Muscle layer of duodenum (tissue), 2 donors: ENCODE data around the gene TESK2.

Experiments
- H3K27ac ChIP-seq: one replicate; pipeline ENCODE4 v1.7.0; 2013; ENCODE audit warnings: mild to moderate bottlenecking, low read length
- H3K27me3 ChIP-seq: one replicate; pipeline ENCODE4 v1.7.0; 2013; ENCODE audit warnings: low read depth, mild to moderate bottlenecking, control low read depth, low read length
- H3K36me3 ChIP-seq, 2 donors: one replicate each; pipeline ENCODE4 v1.7.0; 2013; ENCODE audit warnings: low read length in 2 of 2, control low read depth in 1 of 2, mild to moderate bottlenecking in 1 of 2; ENCODE audit not compliant: insufficient read depth in 2 of 2, control insufficient read depth in 1 of 2
- H3K4me1 ChIP-seq, 2 donors: one replicate each; pipeline ENCODE4 v1.7.0; 2013; ENCODE audit warnings: low read length in 2 of 2, mild to moderate bottlenecking in 2 of 2, control low read depth in 1 of 2, moderate library complexity in 1 of 2; ENCODE audit not compliant: insufficient read depth in 2 of 2, control insufficient read depth in 1 of 2
- H3K4me3 ChIP-seq, 2 donors: one replicate each; pipeline ENCODE4 v1.7.0; 2013; ENCODE audit warnings: low read length in 2 of 2, low read depth in 1 of 2, mild to moderate bottlenecking in 1 of 2
- H3K9me3 ChIP-seq, 2 donors: one replicate each; pipeline ENCODE4 v1.7.0; 2013; ENCODE audit warnings: low read length in 2 of 2, control low read depth in 1 of 2, mild to moderate bottlenecking in 1 of 2; ENCODE audit not compliant: control insufficient read depth in 1 of 2
- donor health status: healthy.

Gene TESK2

DNA sequence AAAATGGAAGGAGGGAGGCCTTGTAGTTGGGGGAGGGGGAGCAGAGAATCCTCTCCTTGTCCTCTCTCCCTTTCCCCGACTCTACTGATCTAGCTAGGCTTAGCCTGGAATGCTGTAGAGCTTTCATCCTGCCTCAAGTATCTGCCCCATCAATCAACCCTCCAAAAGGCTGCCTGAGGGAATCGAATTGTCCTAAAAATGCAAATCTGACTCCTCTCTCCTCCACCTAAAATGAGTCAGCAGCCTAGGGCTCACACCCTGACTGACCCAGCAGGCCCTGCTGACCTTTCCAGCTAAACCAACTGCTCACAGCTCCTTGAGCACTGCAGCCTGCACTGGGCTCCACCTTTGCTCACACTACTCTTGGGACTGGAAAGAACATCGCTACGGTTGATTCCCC is 161.5 kb downstream of the TESK2 start:
- Histone ChIP-seq H3K27ac (no peak overlapping the region), H3K36me3 (peaks cover 15 to 39% of the 10 kb centered on the region in 2 donors)

DNA sequence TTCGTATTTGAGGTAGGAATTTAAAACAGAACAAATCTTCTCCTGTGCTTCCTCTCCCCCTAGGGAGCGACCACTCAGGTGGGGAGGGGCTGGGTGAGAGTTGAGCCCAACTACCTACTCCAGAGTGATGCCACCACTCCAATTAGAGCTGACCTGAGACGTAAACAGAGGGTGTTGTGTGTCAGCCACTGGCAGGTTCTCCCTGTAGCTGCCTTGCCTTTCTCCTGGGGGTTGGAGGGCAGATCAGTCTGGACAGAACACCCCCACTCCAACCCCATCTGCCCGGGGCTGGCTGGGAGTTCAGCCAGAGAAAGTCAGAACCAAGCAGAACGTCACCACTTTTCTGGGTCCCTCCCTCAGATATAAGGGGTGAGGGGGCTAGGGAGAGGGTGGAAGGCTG is 162.3 kb downstream of the TESK2 start:
- Histone ChIP-seq H3K27ac (no peak overlapping the region), H3K27me3 (no peaks in the 10 kb centered on the region), H3K36me3 (peaks cover 12 to 39% of the 10 kb centered on the region in 2 donors), H3K4me3 (no peak overlapping the region), H3K9me3 (no peaks in the 10 kb centered on the region), H3K4me1 (peaks cover 0 to 7% of the 10 kb centered on the region in 2 donors)

More for the DNA sequence above, 161.5 kb downstream of the TESK2 start:
- H3K27me3 ChIP-seq: no peaks in the 10 kb centered on the region
- peaks cover 0 to 7% of the 10 kb centered on the region in 2 donors for H3K4me1 ChIP-seq
- H3K4me3 ChIP-seq: no peak overlapping the region
- no peaks in the 10 kb centered on the region for H3K9me3 ChIP-seq

DNA sequence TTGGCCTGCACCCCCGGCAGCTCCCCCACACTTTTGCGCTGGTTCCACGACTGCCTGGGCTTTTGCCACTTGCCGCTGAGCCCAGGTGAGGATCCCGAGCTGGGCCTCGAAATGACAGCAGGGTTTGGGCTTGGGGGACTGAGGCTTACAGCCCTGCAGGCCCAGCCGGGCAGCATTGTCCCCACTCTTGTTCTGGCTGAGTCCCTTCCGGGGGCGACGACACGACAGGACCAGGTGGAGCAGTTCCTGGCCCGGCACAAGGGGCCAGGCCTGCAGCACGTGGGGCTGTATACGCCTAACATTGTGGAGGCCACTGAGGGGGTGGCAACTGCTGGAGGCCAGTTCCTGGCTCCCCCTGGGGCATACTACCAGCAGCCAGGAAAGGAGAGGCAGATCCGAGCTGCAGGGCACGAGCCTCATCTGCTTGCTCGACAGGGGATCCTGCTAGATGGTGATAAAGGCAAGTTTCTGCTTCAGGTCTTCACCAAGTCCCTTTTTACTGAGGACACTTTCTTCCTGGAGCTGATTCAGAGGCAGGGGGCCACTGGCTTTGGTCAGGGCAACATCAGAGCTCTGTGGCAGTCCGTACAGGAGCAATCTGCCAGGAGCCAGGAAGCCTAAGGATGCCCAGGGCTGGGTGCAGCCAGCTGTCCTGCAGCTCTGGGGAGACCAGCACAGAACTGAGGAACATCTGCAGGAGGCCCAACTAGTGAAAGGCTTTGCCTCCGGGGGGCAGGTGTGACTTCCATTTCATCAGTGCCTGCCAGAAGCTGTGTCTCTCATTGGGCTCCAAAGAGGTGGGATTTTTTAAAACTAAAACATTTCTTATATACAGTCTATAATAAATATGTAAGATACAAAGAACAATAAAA is 163.1 kb downstream of the TESK2 start:
- H3K27ac ChIP-seq: no peak overlapping the region
- peaks cover 0 to 7% of the 10 kb centered on the region in 2 donors for H3K4me1 ChIP-seq
- peaks cover 11 to 31% of the 10 kb centered on the region in 2 donors for H3K36me3 ChIP-seq
- H3K27me3 ChIP-seq: no peaks in the 10 kb centered on the region
- no peaks in the 10 kb centered on the region for H3K9me3 ChIP-seq
- H3K4me3 ChIP-seq: peak overlapping the region; percentile 59 to 68

DNA sequence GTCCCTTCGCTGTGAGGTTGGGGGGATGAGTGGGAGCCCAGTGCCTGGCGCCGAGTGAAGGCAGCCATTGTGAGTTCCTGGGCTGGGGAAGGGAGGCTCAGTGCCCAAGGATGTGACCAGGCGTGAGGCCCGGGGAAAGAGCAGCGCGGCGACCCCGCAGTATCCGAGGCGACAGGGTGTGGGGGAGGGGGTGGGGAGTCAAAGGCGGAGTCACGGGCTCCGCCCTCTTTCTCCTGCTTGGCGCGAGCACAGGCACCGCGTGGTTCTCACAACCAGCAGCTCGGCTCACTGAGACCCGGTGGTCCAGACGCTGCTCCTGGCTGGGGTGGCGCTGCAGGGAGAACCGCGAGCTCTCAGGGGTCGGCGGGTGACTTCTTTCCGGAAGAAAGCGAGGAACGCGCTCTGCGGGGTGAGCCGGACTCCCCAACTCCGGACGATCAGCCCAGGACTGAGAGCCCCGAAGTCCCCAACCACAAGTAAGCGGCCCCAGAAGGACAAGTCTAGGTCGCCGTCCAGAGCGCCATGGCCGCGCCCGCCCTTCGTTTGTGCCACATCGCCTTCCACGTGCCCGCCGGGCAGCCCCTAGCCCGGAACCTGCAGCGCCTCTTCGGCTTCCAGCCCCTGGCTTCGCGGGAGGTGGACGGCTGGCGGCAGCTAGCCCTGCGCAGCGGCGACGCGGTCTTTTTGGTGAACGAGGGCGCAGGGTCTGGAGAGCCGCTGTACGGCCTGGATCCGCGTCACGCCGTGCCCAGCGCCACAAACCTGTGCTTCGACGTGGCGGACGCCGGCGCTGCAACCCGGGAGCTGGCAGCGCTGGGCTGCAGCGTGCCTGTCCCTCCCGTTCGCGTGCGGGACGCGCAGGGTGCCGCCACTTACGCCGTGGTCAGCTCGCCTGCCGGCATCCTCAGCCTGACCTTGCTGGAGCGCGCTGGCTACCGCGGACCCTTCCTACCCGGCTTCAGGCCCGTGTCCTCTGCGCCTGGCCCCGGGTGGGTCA is 164.0 kb downstream of the TESK2 start, which contains the start of gene HPDL:
Gene HPDL (plus strand): TSS at position 269 of the 997 bp plus-strand sequence. CDS start 254 bp downstream, at position 523.
- peaks cover 11 to 22% of the 10 kb centered on the region in 2 donors for H3K36me3 ChIP-seq
- H3K27me3 ChIP-seq: no peaks in the 10 kb centered on the region
- H3K9me3 ChIP-seq: no peaks in the 10 kb centered on the region
- H3K27ac ChIP-seq: no peak within 1 kb of the TSS
- H3K4me3 ChIP-seq: peak within 1 kb of the TSS; percentile 59 to 68
- peaks cover 0 to 7% of the 10 kb centered on the region in 2 donors for H3K4me1 ChIP-seq

DNA sequence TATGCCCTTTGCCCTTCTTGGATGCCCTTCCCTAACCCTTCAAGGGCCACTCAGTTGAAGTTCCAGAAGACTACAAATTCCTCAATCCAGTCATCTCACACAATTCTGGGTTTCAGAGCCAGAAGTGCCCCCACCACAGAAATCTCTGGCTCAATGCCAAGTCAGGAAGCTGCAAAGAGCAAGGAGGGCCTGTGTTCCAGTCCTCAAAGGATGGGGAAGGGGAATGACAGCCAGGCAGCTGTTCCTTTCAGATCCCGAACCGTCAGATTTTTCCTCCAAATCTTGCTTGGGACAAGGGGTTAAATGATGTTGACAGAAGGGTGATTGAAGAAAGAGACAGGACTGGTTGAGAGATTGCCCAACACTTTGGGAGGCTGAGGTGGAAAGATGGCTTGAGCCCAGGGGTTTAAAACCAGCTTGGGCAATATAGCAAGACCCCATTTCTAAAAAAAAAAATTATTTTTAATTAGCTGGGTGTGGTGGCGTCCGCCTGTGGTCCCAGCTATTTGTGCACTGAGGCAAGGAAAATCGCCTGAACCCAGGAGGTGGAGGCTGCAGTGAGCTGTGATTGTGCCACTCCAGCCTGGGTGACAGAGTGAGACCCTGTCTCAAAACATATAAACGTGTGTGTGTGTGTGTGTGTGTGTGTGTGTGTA is 165.0 kb downstream of the TESK2 start:
- Histone ChIP-seq H3K27ac (no peak overlapping the region), H3K27me3 (no peaks in the 10 kb centered on the region), H3K36me3 (peaks cover 4 to 12% of the 10 kb centered on the region in 2 donors), H3K9me3 (no peaks in the 10 kb centered on the region), H3K4me3 (peak overlapping the region; percentile 59 to 68), H3K4me1 (peaks cover 0 to 7% of the 10 kb centered on the region in 2 donors)

DNA sequence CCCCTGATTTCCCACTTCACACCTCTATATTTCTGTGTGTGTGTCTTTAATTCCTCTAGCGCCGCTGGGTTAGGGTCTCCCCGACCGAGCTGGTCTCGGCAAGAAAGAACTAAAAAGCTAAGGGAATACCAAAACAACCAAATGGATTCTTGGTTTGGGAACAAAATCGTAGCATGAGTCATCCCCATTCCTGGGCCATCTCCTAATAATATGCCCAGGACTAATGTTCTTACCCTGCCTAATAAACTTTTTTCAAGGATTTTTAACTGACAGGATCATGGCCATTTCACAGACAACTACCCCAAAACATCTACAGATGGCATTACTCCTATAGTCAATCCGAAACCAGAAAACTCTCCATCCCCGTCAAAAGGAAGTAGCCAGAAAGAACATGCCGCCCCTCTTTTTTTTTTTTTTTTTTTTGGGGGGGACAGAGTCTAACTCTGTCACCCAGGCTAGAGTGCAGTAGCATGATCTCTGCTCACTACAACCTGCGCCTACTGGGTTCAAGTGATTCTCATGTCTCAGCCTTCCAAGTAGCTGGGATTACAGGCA is 168.4 kb downstream of the TESK2 start:
- H3K9me3 ChIP-seq: no peaks in the 10 kb centered on the region
- H3K4me3 ChIP-seq: no peak overlapping the region
- H3K4me1 ChIP-seq: peaks cover 0 to 6% of the 10 kb centered on the region in 2 donors
- H3K27me3 ChIP-seq: no peaks in the 10 kb centered on the region
- no peaks in the 10 kb centered on the region for H3K36me3 ChIP-seq
- H3K27ac ChIP-seq: no peak overlapping the region

DNA sequence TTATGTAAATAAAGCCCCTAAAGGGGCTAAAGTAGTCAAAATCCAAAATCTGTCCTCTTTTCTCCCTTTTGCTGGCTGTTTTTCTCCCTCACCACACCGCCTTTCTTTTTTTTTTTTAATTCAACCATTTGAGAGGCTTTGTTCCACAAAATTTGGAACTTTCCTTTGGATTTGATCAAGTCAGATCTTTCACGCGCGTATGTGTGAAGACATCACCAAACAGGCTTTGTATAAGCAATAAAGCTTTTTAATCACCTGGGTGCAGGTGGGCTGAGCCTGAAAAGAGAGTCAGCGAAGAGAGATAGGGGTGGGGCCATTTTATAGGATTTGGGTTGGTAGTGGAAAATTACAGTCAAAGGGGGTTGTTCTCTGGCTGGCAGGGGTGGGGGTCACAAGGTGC is 169.5 kb downstream of the TESK2 start:
- no peak overlapping the region for H3K27ac ChIP-seq
- H3K4me1 ChIP-seq: no peaks in the 10 kb centered on the region
- no peak overlapping the region for H3K4me3 ChIP-seq
- no peaks in the 10 kb centered on the region for H3K27me3 ChIP-seq
- no peaks in the 10 kb centered on the region for H3K36me3 ChIP-seq
- no peaks in the 10 kb centered on the region for H3K9me3 ChIP-seq

DNA sequence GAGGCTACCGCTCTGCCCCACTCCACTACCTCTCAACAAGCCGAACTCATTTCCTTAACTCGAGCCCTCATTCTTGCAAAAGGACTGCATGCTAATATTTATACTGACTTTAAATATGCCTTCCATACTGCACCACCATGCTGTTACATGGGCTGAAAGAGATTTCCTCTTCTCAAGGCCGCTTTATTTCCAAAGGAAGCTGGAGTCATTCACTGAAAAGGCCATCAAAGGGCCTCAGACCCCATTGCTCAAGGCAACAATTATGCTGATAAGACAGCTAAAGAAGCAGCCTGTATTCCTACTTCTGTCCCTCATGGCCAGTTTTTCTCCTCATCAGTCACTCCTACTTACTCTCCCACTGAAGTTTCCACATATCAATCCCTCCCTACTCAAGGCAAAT is 171.2 kb downstream of the TESK2 start:
- Histone ChIP-seq H3K27ac (no peak overlapping the region), H3K4me3 (no peak overlapping the region), H3K36me3 (no peaks in the 10 kb centered on the region), H3K27me3 (no peaks in the 10 kb centered on the region), H3K4me1 (no peaks in the 10 kb centered on the region), H3K9me3 (no peaks in the 10 kb centered on the region)

DNA sequence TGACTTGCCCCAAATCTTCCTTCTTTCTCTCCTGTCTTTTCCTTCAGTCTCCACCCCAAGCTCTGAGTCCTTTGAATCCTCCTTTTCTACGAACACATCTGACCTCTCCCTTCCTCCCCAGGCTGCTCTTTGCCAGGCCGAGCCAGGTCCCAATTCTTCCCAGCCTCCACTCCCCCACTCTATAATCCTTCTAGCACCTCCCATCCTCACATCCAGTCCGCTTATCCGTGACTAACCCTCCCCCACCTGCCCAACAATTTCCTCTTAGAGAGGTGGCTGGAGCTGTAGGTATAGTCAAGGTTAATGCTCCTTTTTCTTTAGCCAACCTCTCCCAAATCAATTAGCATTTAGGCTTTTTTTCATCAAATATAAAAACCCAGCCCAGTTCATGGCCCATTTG is 173.8 kb downstream of the TESK2 start:
- Histone ChIP-seq H3K27me3 (no peaks in the 10 kb centered on the region), H3K36me3 (no peaks in the 10 kb centered on the region), H3K4me3 (no peak overlapping the region), H3K27ac (no peak overlapping the region), H3K9me3 (no peaks in the 10 kb centered on the region), H3K4me1 (no peaks in the 10 kb centered on the region)

DNA sequence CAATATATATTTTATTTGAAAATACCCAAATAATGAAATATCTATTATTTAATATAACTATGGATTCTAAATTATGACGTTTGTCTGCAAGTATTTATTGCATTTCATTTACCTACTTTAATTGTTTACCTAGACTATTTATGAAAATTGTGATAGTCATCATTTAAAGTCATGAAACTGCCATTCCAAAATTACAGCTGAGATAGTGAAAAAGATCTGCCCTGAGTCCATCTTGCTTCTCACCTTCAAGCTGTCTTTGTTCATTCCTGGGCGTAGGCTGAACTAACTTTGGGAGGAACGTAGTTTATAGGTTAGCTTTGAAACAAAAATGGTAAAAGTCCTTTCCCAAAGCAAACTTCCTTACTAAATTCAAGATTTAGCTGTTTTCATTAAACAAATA is 176.7 kb downstream of the TESK2 start:
- Histone ChIP-seq H3K9me3 (no peaks in the 10 kb centered on the region), H3K27ac (no peak overlapping the region), H3K4me3 (no peak overlapping the region), H3K4me1 (no peaks in the 10 kb centered on the region), H3K27me3 (no peaks in the 10 kb centered on the region), H3K36me3 (no peaks in the 10 kb centered on the region)
